HCT116 (cell line): Measurements from ENCODE around the gene C15orf39. TPM values are rescaled to one million over a fixed set of nuclear protein-coding genes. Genes with fewer than 3 reads are reported as not detected.
"Not testable (repeated sequence)": the region's sequence is repeated elsewhere in the genome, so short reads cannot be mapped to it uniquely, and the experiment has no call there.

ENCODE experiments used
- ATAC-seq: fragments of 200-7000 bp; cut with Tn5 transposase; 2 replicates; pipeline ENCODE4 v1.9.1; 2020; ENCODE audit warnings: mild to moderate bottlenecking, moderate library complexity
- BruUV-seq: library from RNA; stranded (reverse); fragments of 400-500 nt; replicated peaks from 2 replicates; lab custom pipeline; 2021; lab: Mats Ljungman, UMichigan
- CTCF ChIA-PET: fragments of 300-600 bp; sonication (Branson Sonifier 250); formaldehyde crosslinking; loops from one replicate; lab custom pipeline; 2021; ENCODE audit warnings: antibody characterized with exemption; lab: Charles Lee
- POLR2A ChIA-PET: fragments of 300-600, 350-600 bp; sonication (Branson Sonifier 250); formaldehyde crosslinking; loops from one replicate; lab custom pipeline; 2021; ENCODE audit warnings: antibody characterized with exemption; lab: Charles Lee
- RAD21 ChIA-PET, 2 experiments: fragments of 300-600 bp; sonication (Branson Sonifier 250); formaldehyde crosslinking; loops; one replicate each; lab custom pipeline; 2023; ENCODE audit warnings: low total read pairs in 2 of 2; ENCODE audit not compliant: uncharacterized antibody in 2 of 2, unreplicated experiment in 2 of 2, low non-redundant PET in 1 of 2; lab: Charles Lee
- DNase-seq: peaks from one replicate; pipeline ENCODE4 v3.0.0-alpha.2; 2010; ENCODE audit warnings: low read depth, low spot score
- H2AFZ ChIP-seq: fragments of 200-600 bp; shearing (Covaris generic), sonication (generic); 2 replicates; pipeline ENCODE4 v1.6.1; 2017; ENCODE audit warnings: low read depth, mixed run types, mixed read lengths, antibody characterized with exemption, low read length; ENCODE audit not compliant: poor library complexity, severe bottlenecking
- H3K27ac ChIP-seq: 2 replicates; pipeline ENCODE4 v1.5.1; 2012; ENCODE audit warnings: low read depth, low read length
- H3K27me3 ChIP-seq: fragments of 200-600 bp; sonication (generic); 2 replicates; pipeline ENCODE4 v1.6.1; 2016; ENCODE audit warnings: mixed run types, low read length, mixed read lengths; ENCODE audit not compliant: insufficient read depth
- H3K36me3 ChIP-seq, 2 experiments: fragments of 200-500 bp in 1 of 2; fragments of 200-600 bp in 1 of 2; sonication (Bioruptor generic) in 1 of 2; sonication (generic) in 1 of 2; 2 replicates each; pipeline versions ENCODE4 v1.5.1 to v1.6.1; 2014 to 2016; ENCODE audit warnings: low read length in 2 of 2, inconsistent platforms in 1 of 2, mixed read lengths in 1 of 2, mixed run types in 1 of 2; ENCODE audit not compliant: insufficient read depth in 2 of 2, control insufficient read depth in 1 of 2
- H3K4me1 ChIP-seq, 2 experiments: fragments of 200-600 bp in 1 of 2; sonication (generic) in 1 of 2; 2 replicates each; pipeline versions ENCODE4 v1.5.1 to v1.6.1; 2012 to 2017; ENCODE audit warnings: low read length in 2 of 2, inconsistent platforms in 1 of 2, mild to moderate bottlenecking in 1 of 2, mixed read lengths in 1 of 2, mixed run types in 1 of 2, moderate library complexity in 1 of 2; ENCODE audit not compliant: insufficient read depth in 2 of 2, control insufficient read depth in 1 of 2
- H3K4me2 ChIP-seq: fragments of 200-600 bp; sonication (generic); 2 replicates; pipeline ENCODE4 v1.6.1; 2017; ENCODE audit warnings: mixed run types, low read length, mixed read lengths
- H3K4me3 ChIP-seq, 2 experiments: fragments of 200-600 bp in 1 of 2; sonication (generic) in 1 of 2; replicated peaks in 1 of 2; 2 replicates each; pipeline ENCODE4 v1.5.1; 2011 to 2016; ENCODE audit warnings: low read length in 2 of 2, control low read depth in 1 of 2, low read depth in 1 of 2, mild to moderate bottlenecking in 1 of 2, mixed read lengths in 1 of 2, mixed run types in 1 of 2
- H3K79me2 ChIP-seq: fragments of 200-600 bp; sonication (generic); 2 replicates; pipeline ENCODE4 v1.6.1; 2017; ENCODE audit warnings: mild to moderate bottlenecking, mixed run types, low read length, moderate library complexity, mixed read lengths; ENCODE audit not compliant: insufficient read depth
- H3K9ac ChIP-seq: fragments of 200-600 bp; sonication (generic); 2 replicates; pipeline ENCODE4 v1.6.1; 2016; ENCODE audit warnings: low read length, mixed read lengths
- H3K9me2 ChIP-seq: fragments of 200-600 bp; sonication (generic), shearing (Covaris generic); 2 replicates; pipeline ENCODE4 v1.6.1; 2017; ENCODE audit warnings: mixed run types, mild to moderate bottlenecking, moderate library complexity; ENCODE audit not compliant: insufficient read depth
- H3K9me3 ChIP-seq, 2 experiments: fragments of 200-500 bp in 1 of 2; fragments of 200-600 bp in 1 of 2; sonication (Bioruptor generic) in 1 of 2; sonication (generic) in 1 of 2; 2 replicates each; pipeline ENCODE4 v1.6.1; 2014 to 2017; ENCODE audit warnings: low read length in 2 of 2, mixed read lengths in 2 of 2, inconsistent platforms in 1 of 2, low read depth in 1 of 2, mild to moderate bottlenecking in 1 of 2, mixed run types in 1 of 2, moderate library complexity in 1 of 2; ENCODE audit not compliant: control insufficient read depth in 1 of 2, insufficient read depth in 1 of 2
- H4K20me1 ChIP-seq: fragments of 200-600 bp; sonication (generic), shearing (Covaris generic); 2 replicates; pipeline ENCODE4 v1.6.1; 2017; ENCODE audit warnings: mixed run types, mild to moderate bottlenecking, moderate library complexity; ENCODE audit not compliant: insufficient read depth
- CTCF ChIP-seq, 3 experiments: fragments of 200-600 bp in 1 of 3; sonication (generic) in 1 of 3; IDR thresholded peaks in 2 of 3; conservative IDR thresholded peaks in 1 of 3; 2 replicates each; pipeline ENCODE4 v1.5.1; 2012 to 2017; ENCODE audit warnings: low read depth in 2 of 3, low read length in 2 of 3, antibody characterized with exemption in 1 of 3, borderline replicate concordance in 1 of 3, control low read depth in 1 of 3, mild to moderate bottlenecking in 1 of 3, mixed read lengths in 1 of 3, mixed run types in 1 of 3, moderate library complexity in 1 of 3; ENCODE audit not compliant: insufficient read depth in 1 of 3
- ELF1 ChIP-seq: IDR thresholded peaks from 2 replicates; pipeline ENCODE4 v1.6.1; 2012; ENCODE audit warnings: low read depth, borderline replicate concordance
- EZH2 ChIP-seq: fragments of 200-600 bp; sonication (generic); IDR thresholded peaks from 2 replicates; pipeline ENCODE4 v1.6.1; 2017; ENCODE audit warnings: antibody characterized with exemption, mixed run types
- EZH2phosphoT487 ChIP-seq: fragments of 200-600 bp; IDR thresholded peaks from 2 replicates; pipeline ENCODE4 v1.6.1; 2018; ENCODE audit warnings: antibody characterized with exemption, borderline replicate concordance
- FOSL1 ChIP-seq: IDR thresholded peaks from 2 replicates; pipeline ENCODE4 v1.6.1; 2012; ENCODE audit warnings: low read depth
- RAD21 ChIP-seq: IDR thresholded peaks from 2 replicates; pipeline ENCODE4 v1.6.1; 2012; ENCODE audit warnings: low read depth, mild to moderate bottlenecking
- SIN3A ChIP-seq: IDR thresholded peaks from 2 replicates; pipeline ENCODE4 v1.6.1; 2012; ENCODE audit warnings: low read depth
- SRF ChIP-seq: IDR thresholded peaks from 2 replicates; pipeline ENCODE4 v1.6.1; 2012; ENCODE audit warnings: low read depth
- ZBTB33 ChIP-seq: IDR thresholded peaks from 2 replicates; pipeline ENCODE4 v1.6.1; 2011; ENCODE audit warnings: mild to moderate bottlenecking, low read length, moderate library complexity; ENCODE audit not compliant: insufficient replicate concordance; ENCODE audit errors: extremely low read depth
- ZNF274 ChIP-seq: fragments of 200-500 bp; sonication (Bioruptor generic); IDR thresholded peaks from 2 replicates; pipeline ENCODE4 v1.6.1; 2014; ENCODE audit warnings: mild to moderate bottlenecking, low read depth, low read length, inconsistent platforms
- intact Hi-C: fragments of 100-400 bp; cut with micrococcal nuclease; formaldehyde crosslinking; loops from 2 replicates; pipeline ENCODE4 v1.10.0; 2022
- total RNA-seq: library from RNA; stranded (reverse); gene quantifications from one replicate; pipeline ENCODE4 v1.2.1, GENCODE V29; 2021; ENCODE audit not compliant: unreplicated experiment

C15orf39 gene
- total RNA-seq, 1 experiment from 2014 or later, result 29.3 TPM

DNA sequence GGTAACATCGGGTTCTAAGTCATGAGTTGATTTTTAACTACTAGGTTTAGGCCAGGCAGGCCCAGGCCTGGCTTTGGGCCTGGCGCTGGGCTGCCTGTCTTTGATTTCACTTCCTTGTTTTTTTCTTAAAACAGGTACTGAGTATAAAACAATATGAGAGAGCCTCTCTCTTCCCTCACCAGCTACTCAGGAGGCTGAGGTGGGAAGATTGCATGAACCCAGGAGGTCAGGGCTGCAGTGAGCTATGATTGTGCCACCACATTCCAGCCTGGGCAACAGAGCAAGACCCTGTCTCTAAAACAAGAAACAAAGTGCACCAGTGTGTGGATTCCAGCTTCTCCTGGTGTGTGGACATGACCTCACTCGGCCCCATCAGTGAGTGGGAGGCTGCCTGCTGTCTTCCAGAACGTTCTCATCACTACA lies 17.8 kb downstream of the C15orf39 start:
- DNase-seq, H3K9me2 ChIP-seq, intact Hi-C loops, H3K4me3 ChIP-seq, ATAC-seq, H4K20me1 ChIP-seq, H3K79me2 ChIP-seq, H3K27ac ChIP-seq, RAD21 ChIA-PET, POLR2A ChIA-PET, H3K9ac ChIP-seq, H3K27me3 ChIP-seq, BruUV-seq, H3K4me2 ChIP-seq, H3K36me3 ChIP-seq, H2AFZ ChIP-seq, H3K9me3 ChIP-seq, H3K4me1 ChIP-seq, CTCF ChIA-PET: not testable (repeated sequence)

DNA sequence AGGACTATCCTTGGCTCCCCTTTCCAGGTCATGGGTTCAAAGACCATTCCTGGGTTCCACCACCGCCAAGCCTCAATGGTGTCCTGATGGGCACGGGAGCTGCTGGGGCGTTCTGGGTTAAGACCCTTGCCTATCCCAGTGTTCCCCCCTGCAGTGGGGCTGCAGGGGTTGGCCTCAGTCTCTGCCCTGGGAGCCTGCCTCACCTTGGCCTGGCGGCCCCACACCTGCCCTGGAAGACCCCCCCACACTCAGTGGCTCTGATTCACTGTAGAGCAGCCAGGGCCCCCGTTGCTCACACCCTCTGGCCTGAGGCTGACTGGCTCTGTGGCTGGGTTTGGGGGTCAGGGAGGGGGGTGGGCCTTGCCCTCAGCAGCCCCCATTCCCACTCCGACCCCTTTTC lies 22.0 kb downstream of the C15orf39 start:
- RAD21 ChIA-PET, result no interaction called here
- no peak for DNase-seq
- intact Hi-C loops, result no loop called here
- no peak for TF ChIP-seq EZH2
- no peak for TF ChIP-seq SRF
- Histone ChIP-seq H3K4me1 (no peaks in the 10 kb centered on the region), H4K20me1 (no peaks in the 10 kb centered on the region), H3K4me3 (no peak overlapping the region), H3K4me2 (no peak overlapping the region), H3K9me3 (no peaks in the 10 kb centered on the region), H2AFZ (no peak overlapping the region), H3K27me3 (no peaks in the 10 kb centered on the region), H3K27ac (no peak overlapping the region), H3K9me2 (no peaks in the 10 kb centered on the region), H3K9ac (no peak overlapping the region), H3K36me3 (no peaks in the 10 kb centered on the region), H3K79me2 (no peaks in the 10 kb centered on the region)
- no TSS peak for BruUV-seq
- no peak for ATAC-seq
- CTCF ChIA-PET, result no interaction called here
- POLR2A ChIA-PET, result no interaction called here

DNA sequence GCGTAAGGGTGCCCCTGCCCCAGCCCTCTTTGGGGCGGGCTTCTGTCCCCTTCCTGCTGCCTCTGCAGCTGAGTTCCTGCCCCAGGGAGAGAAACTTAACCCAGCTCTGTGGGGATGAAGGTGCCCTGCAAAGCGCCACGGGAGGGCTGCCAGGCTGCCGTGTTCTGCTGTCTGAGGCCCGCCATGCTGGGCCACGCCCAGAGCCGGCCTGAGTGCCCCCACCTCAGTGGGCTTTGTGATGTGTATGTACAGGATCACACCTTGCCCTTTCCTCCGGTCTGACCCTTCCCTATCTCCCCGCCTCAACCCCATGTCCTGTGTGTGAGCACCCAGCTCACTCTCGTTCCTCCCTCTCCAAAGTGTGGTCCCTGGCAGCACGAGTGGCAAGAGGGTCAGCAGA lies 22.6 kb downstream of the C15orf39 start:
- CTCF ChIA-PET, result no interaction called here
- TF ChIP-seq CTCF (IDR thresholded peaks at IDR 0.05 in 2 of 3, conservative IDR thresholded peaks at IDR 0.05 in 1 of 3; ENCODE audit: borderline replicate concordance in 1 of 3, insufficient read depth in 1 of 3, low read depth in 2 of 3, low read length in 2 of 3) (no peak), RAD21 (no peak), ZNF274 (no peak), SRF (no peak), FOSL1 (no peak), ZBTB33 (no peak), SIN3A (no peak), ELF1 (no peak), EZH2phosphoT487 (no peak)

More for the DNA sequence above, 22.6 kb downstream of the C15orf39 start:
- Histone ChIP-seq H3K27me3 (no peaks in the 10 kb centered on the region), H3K36me3 (no peaks in the 10 kb centered on the region), H3K4me1 (no peaks in the 10 kb centered on the region), H4K20me1 (no peaks in the 10 kb centered on the region), H3K4me3 (no peak overlapping the region), H3K27ac (no peak overlapping the region), H2AFZ (no peak overlapping the region), H3K4me2 (no peak overlapping the region), H3K79me2 (no peaks in the 10 kb centered on the region), H3K9me3 (no peaks in the 10 kb centered on the region), H3K9me2 (no peaks in the 10 kb centered on the region), H3K9ac (no peak overlapping the region)
- intact Hi-C loops, result no loop called here
- no peak for DNase-seq
- RAD21 ChIA-PET, result no interaction called here
- POLR2A ChIA-PET, result no interaction called here
- BruUV-seq, result no TSS peak
- ATAC-seq, result no peak
